Stomach (tissue), 9 donors: ENCODE data around the gene OBSL1. TPM values are rescaled to one million over a fixed set of nuclear protein-coding genes. Genes with fewer than 3 reads are reported as not detected.
A peak's percentile ranks its signal among the peaks of the same experiment; 100 is the strongest.

Experiments used
- DNase-seq, 2 donors: peaks; one replicate each; pipeline versions ENCODE4 v3.0.0 to v3.0.0-alpha.2; 2013 to 2019
- H3K27ac ChIP-seq, 5 donors: fragments of 200-600 bp in 4 of 5; sonication (generic) in 4 of 5; one replicate each; pipeline ENCODE4 v1.5.1; 2013 to 2019; ENCODE audit warnings: mild to moderate bottlenecking in 1 of 5, moderate library complexity in 1 of 5
- H3K27me3 ChIP-seq, 3 donors: fragments of 200-600 bp; sonication (generic); one replicate each; pipeline ENCODE4 v1.5.1; 2017 to 2019; ENCODE audit warnings: mixed run types in 1 of 3
- H3K36me3 ChIP-seq, 4 donors: fragments of 200-600 bp; sonication (generic); 1 replicate in 3 of 4; 2 replicates in 1 of 4; pipeline ENCODE4 v1.5.1; 2016 to 2019
- H3K4me1 ChIP-seq, 4 donors: fragments of 200-600 bp; sonication (generic); one replicate each; pipeline ENCODE4 v1.5.1; 2016 to 2019
- H3K4me3 ChIP-seq, 4 donors: fragments of 200-600 bp; sonication (generic) in 3 of 4; one replicate each; pipeline ENCODE4 v1.5.1; 2016 to 2019; ENCODE audit warnings: mild to moderate bottlenecking in 1 of 4
- H3K9me3 ChIP-seq, 4 donors: fragments of 200-600 bp; sonication (generic); one replicate each; pipeline ENCODE4 v1.5.1; 2016 to 2019
- CTCF ChIP-seq, 7 experiments: fragments of 450-650 bp in 4 of 7; fragments of 200-600 bp in 3 of 7; sonication (generic) in 3 of 7; IDR thresholded peaks; one replicate each; pipeline ENCODE4 v1.5.1; 2016 to 2019; ENCODE audit warnings: antibody characterized with exemption in 7 of 7, control low read depth in 2 of 7, mild to moderate bottlenecking in 1 of 7
- EP300 ChIP-seq: sonication (generic); formaldehyde crosslinking; IDR thresholded peaks from one replicate; pipeline ENCODE4 v1.6.1; 2017; ENCODE audit warnings: antibody characterized with exemption
- POLR2A ChIP-seq, 4 donors: fragments of 450-650 bp; IDR thresholded peaks; one replicate each; pipeline ENCODE4 v1.6.1; 2016; ENCODE audit warnings: antibody characterized with exemption in 4 of 4, control low read depth in 2 of 4, mild to moderate bottlenecking in 1 of 4, moderate library complexity in 1 of 4
- POLR2AphosphoS5 ChIP-seq, 3 donors: sonication (generic); formaldehyde crosslinking; IDR thresholded peaks; one replicate each; pipeline ENCODE4 v1.6.1; 2016; ENCODE audit warnings: antibody characterized with exemption in 3 of 3
- WGBS, 5 donors: extraction: QIAGEN DNeasy Blood & Tissue Kit in 3 of 5; methylation state at CpG; one replicate each; pipeline versions ENCODE4 v1.1.5 to v1.1.7; 2013 to 2018; 5-methylcytosine and 5-hydroxymethylcytosine counted together
- intact Hi-C: fragments of 100-400 bp; cut with DNase I; formaldehyde crosslinking; loops from one replicate; pipeline ENCODE4 v1.15.1; 2023; ENCODE audit warnings: low total_unique reads
- polyA plus RNA-seq, 3 donors: library from polyadenylated mRNA; stranded (reverse); fragments of 200-250 nt; gene quantifications; one replicate each; pipeline ENCODE4 v1.2.3, GENCODE V29; 2013
- total RNA-seq, 5 donors: library from RNA; depleted of rRNA; stranded (reverse); fragments of >200 nt; gene quantifications; one replicate each; pipeline versions ENCODE4 v1.1.0 to v1.2.3, GENCODE V29; 2014 to 2016
- donor health status: healthy with polysubstance abuse.
- donor health status: Bipolar disorder and iron deficiency.
- donor health status: healthy.

Gene OBSL1
- total and polyA plus RNA-seq, 8 donors = 19.8 to 62.1 (median 41.5) TPM

GRCh38 chr2:219510512-219511135 lies 60.7 kb downstream of the OBSL1 start:
- no peaks in the 10 kb centered on the region for H3K9me3 ChIP-seq
- peaks cover 14 to 49% (median 37%) of the 10 kb centered on the region in 4 donors for H3K4me1 ChIP-seq
- peaks cover 15 to 22% (median 19%) of the 10 kb centered on the region in 4 donors for H3K36me3 ChIP-seq
- H3K4me3 ChIP-seq = peak overlapping the region in 1 of 4 donors; percentile 40
- 19 to 29% (median 20%) methylated on average over 17 to 22 of the region's 22 CpGs for WGBS, 5 donors
- no peak overlapping the region for H3K27ac ChIP-seq
- TF ChIP-seq EP300 (no peak), POLR2A (IDR thresholded peaks at IDR 0.05) (no peak), CTCF (IDR thresholded peaks at IDR 0.05) (no peak), POLR2AphosphoS5 (IDR thresholded peaks at IDR 0.05) (no peak)
- no peak for DNase-seq
- intact Hi-C loops = no loop called here
- H3K27me3 ChIP-seq = peaks cover 0 to 80% (median 71%) of the 10 kb centered on the region in 3 donors

GRCh38 chr2:219509780-219510511 lies 61.4 kb downstream of the OBSL1 start:
- WGBS, 5 donors = 1 to 2% (median 1%) methylated on average over 19 to 26 of the region's 26 CpGs
- peak in 5 of 7 experiments; percentile 38 to 66 (median 48) for TF ChIP-seq CTCF (IDR thresholded peaks at IDR 0.05)
- no peak for TF ChIP-seq POLR2AphosphoS5 (IDR thresholded peaks at IDR 0.05)
- Histone ChIP-seq H3K27ac (no peak overlapping the region), H3K4me3 (peak overlapping the region; percentile 23 to 40 (median 33)), H3K9me3 (no peaks in the 10 kb centered on the region), H3K36me3 (peaks cover 22 to 29% (median 25%) of the 10 kb centered on the region in 4 donors), H3K27me3 (peaks cover 0 to 74% (median 65%) of the 10 kb centered on the region in 3 donors), H3K4me1 (peaks cover 14 to 49% (median 37%) of the 10 kb centered on the region in 4 donors)
- intact Hi-C loops = no loop called here
- peak; percentile 59 to 88 for DNase-seq

GRCh38 chr2:219508971-219509779 lies 62.2 kb downstream of the OBSL1 start:
- Histone ChIP-seq H3K4me1 (peaks cover 14 to 46% (median 32%) of the 10 kb centered on the region in 4 donors), H3K27ac (no peak overlapping the region), H3K27me3 (peaks cover 0 to 66% (median 57%) of the 10 kb centered on the region in 3 donors), H3K36me3 (peaks cover 27 to 37% (median 33%) of the 10 kb centered on the region in 4 donors), H3K4me3 (peak overlapping the region in 1 of 4 donors; percentile 40), H3K9me3 (no peaks in the 10 kb centered on the region)
- WGBS, 5 donors = 6 to 16% (median 12%) methylated on average over 8 to 14 of the region's 14 CpGs
- TF ChIP-seq EP300 (no peak), CTCF (IDR thresholded peaks at IDR 0.05) (no peak), POLR2A (IDR thresholded peaks at IDR 0.05) (no peak), POLR2AphosphoS5 (IDR thresholded peaks at IDR 0.05) (no peak)
- DNase-seq = peak in 1 of 2 donors; percentile 56
- intact Hi-C loops = no loop called here

GRCh38 chr2:219508444-219508734 lies 63.0 kb downstream of the OBSL1 start:
- H3K4me1 ChIP-seq = peaks cover 14 to 39% (median 26%) of the 10 kb centered on the region in 4 donors
- no peak overlapping the region for H3K27ac ChIP-seq
- H3K36me3 ChIP-seq = peaks cover 30 to 45% (median 41%) of the 10 kb centered on the region in 4 donors
- H3K27me3 ChIP-seq = peaks cover 0 to 58% (median 49%) of the 10 kb centered on the region in 3 donors
- intact Hi-C loops = no loop called here
- WGBS, 5 donors = 61 to 69% (median 65%) methylated on average over 4 of the region's 4 CpGs
- no peak for TF ChIP-seq POLR2A (IDR thresholded peaks at IDR 0.05)
- H3K4me3 ChIP-seq = no peak overlapping the region
- no peak for DNase-seq
- H3K9me3 ChIP-seq = no peaks in the 10 kb centered on the region
